ENCODE results near the gene TMEM238L. TPM values are rescaled to one million over a fixed set of nuclear protein-coding genes. Genes with fewer than 3 reads are reported as not detected.

The TMEM238L gene
- total and polyA plus RNA-seq, 2 donors (not counting 3 experiments of a cell fraction or from before 2014, with no cell fraction given) = not detected

DNA sequence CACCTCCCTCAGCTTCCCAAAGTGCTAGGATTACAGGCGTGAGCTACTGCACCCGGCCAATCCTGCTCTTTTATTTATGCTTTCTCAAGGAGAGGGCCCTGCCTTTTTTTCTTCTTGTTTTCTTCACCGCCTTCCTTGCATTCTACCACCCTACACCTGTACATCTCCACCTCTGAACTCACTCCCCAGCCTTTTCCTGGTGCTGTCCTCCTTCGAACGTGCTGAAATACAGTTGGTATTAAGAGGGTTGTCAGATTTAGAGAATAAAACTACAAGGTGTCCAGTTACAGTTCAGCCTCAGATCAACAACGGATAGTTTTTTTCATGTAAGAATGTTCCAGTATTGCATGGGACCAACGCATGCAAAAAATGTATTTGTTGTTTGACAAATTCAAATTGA lies 32.2 kb upstream of the TMEM238L start:
- intact Hi-C loops (cut with micrococcal nuclease) = no loop called here
- dilution Hi-C loops (cut with MboI; ENCODE audit: extremely low pct_ligation_motif_present, low sequenced_read_pairs) = no loop called here
- CTCF ChIA-PET = interaction anchor here (1.3 kb wide), 1 partner anchor 9 kb away, joined by 4 read pairs; no protein-coding TSS in a partner anchor

DNA sequence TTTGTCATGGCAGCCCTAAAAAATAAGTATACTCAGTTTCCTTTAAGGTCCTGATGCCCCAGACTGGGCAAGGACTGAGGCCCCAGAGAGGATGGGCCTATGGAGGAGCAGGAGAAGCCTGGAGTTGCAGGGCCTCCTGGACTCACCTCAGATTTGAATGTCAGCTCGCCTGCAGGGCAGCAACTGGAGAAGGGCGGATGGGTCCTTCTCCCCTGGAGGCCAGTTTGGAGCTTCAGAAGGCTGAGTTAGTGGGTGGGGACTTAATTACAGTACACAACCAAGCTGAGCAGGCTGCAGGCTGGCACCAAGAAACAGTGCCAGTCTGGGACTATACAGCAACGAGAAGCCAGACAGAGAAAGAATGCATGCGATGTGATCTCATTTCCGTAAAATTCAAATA lies 27.8 kb upstream of the TMEM238L start:
- CTCF ChIA-PET = no interaction called here
- H3K79me2 ChIP-seq (ENCODE audit: control insufficient read depth, insufficient read depth, low read length) = no peaks in the 10 kb centered on the region
- dilution Hi-C loops (cut with MboI; ENCODE audit: extremely low pct_ligation_motif_present, low sequenced_read_pairs) = no loop called here
- no peak for TF ChIP-seq GATA2 (IDR thresholded peaks at IDR 0.05; ENCODE audit: insufficient read depth, insufficient read length, low read depth, low read length)
- TF ChIP-seq POLR2AphosphoS5 (IDR thresholded peaks at IDR 0.05; ENCODE audit: insufficient read depth, low read depth, low read length) = no peak
- no peak for TF ChIP-seq POLR2A (IDR thresholded peaks at IDR 0.05; ENCODE audit: low read depth, low read length)
- TF ChIP-seq EZH2 (IDR thresholded peaks at IDR 0.05; ENCODE audit: borderline replicate concordance, low read depth, low read length, severe bottlenecking) = no peak
- TF ChIP-seq MYC (IDR thresholded peaks at IDR 0.05; ENCODE audit: low read depth, low read length) = no peak
- no peak for TF ChIP-seq JUN (IDR thresholded peaks at IDR 0.05; ENCODE audit: borderline replicate concordance, insufficient read depth, insufficient read length, low read depth)
- no peak for TF ChIP-seq FOS (IDR thresholded peaks at IDR 0.05; ENCODE audit: borderline replicate concordance, insufficient read depth, low read length)
- TF ChIP-seq, protein P1, sequence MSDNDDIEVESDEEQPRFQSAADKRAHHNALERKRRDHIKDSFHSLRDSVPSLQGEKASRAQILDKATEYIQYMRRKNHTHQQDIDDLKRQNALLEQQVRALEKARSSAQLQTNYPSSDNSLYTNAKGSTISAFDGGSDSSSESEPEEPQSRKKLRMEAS (IDR thresholded peaks at IDR 0.05; ENCODE audit: insufficient read depth, insufficient read length) = no peak
- no peaks in the 10 kb centered on the region for H4K20me1 ChIP-seq (replicated peaks; ENCODE audit: control insufficient read depth, extremely low read depth, insufficient read depth, low read length)
- H3K36me3 ChIP-seq (ENCODE audit: control insufficient read depth in 2 of 2, extremely low read depth in 1 of 2, insufficient read depth in 2 of 2, low read length in 2 of 2) = no peaks in the 10 kb centered on the region
- no peaks in the 10 kb centered on the region for H3K9me1 ChIP-seq (replicated peaks; ENCODE audit: control insufficient read depth, extremely low read depth, insufficient read depth, low read length)
- H3K9me3 ChIP-seq (replicated peaks; ENCODE audit: control insufficient read depth, insufficient read depth, low read length) = no peaks in the 10 kb centered on the region
- POLR2A ChIA-PET = no interaction called here
- intact Hi-C loops (cut with micrococcal nuclease) = no loop called here
- no peaks in the 10 kb centered on the region for H3K4me1 ChIP-seq (ENCODE audit: control insufficient read depth, extremely low read depth, insufficient read depth, low read length)
- DNase-seq (ENCODE audit: low read depth, low spot score) = no peak
- no peaks in the 10 kb centered on the region for H3K27me3 ChIP-seq (ENCODE audit: control insufficient read depth in 2 of 2, insufficient read depth in 2 of 2, low read length in 2 of 2)
- no peak overlapping the region for H3K4me2 ChIP-seq (ENCODE audit: insufficient read depth, low read length)
- no peak overlapping the region for H3K27ac ChIP-seq (ENCODE audit: insufficient read depth, low read depth, low read length)
- H3K9ac ChIP-seq (replicated peaks; ENCODE audit: extremely low read depth, insufficient read depth, low read length) = no peak overlapping the region
- H2AFZ ChIP-seq (ENCODE audit: low read depth, low read length) = no peak overlapping the region
- no TSS peak for BruUV-seq (replicated peaks)
- no peak overlapping the region for H3K4me3 ChIP-seq (replicated peaks in 1 of 3; ENCODE audit: insufficient read depth in 1 of 3, low read depth in 1 of 3, low read length in 3 of 3)
- FAIRE-seq = no peak

More for the DNA sequence above, 32.2 kb upstream of the TMEM238L start:
- H3K9me3 ChIP-seq (replicated peaks; ENCODE audit: control insufficient read depth, insufficient read depth, low read length) = no peaks in the 10 kb centered on the region
- POLR2A ChIA-PET = no interaction called here
- no peaks in the 10 kb centered on the region for H3K27me3 ChIP-seq (ENCODE audit: control insufficient read depth in 2 of 2, insufficient read depth in 2 of 2, low read length in 2 of 2)
- H3K79me2 ChIP-seq (ENCODE audit: control insufficient read depth, insufficient read depth, low read length) = no peaks in the 10 kb centered on the region
- no peak for FAIRE-seq
- no peak overlapping the region for H2AFZ ChIP-seq (ENCODE audit: low read depth, low read length)
- no peaks in the 10 kb centered on the region for H3K36me3 ChIP-seq (ENCODE audit: control insufficient read depth in 2 of 2, extremely low read depth in 1 of 2, insufficient read depth in 2 of 2, low read length in 2 of 2)
- H3K27ac ChIP-seq (ENCODE audit: insufficient read depth, low read depth, low read length) = no peak overlapping the region
- no peak overlapping the region for H3K9ac ChIP-seq (replicated peaks; ENCODE audit: extremely low read depth, insufficient read depth, low read length)
- H3K9me1 ChIP-seq (replicated peaks; ENCODE audit: control insufficient read depth, extremely low read depth, insufficient read depth, low read length) = no peaks in the 10 kb centered on the region
- TF ChIP-seq EZH2 (IDR thresholded peaks at IDR 0.05; ENCODE audit: borderline replicate concordance, low read depth, low read length, severe bottlenecking) (no peak), POLR2A (IDR thresholded peaks at IDR 0.05; ENCODE audit: low read depth, low read length) (no peak), GATA2 (IDR thresholded peaks at IDR 0.05; ENCODE audit: insufficient read depth, insufficient read length, low read depth, low read length) (no peak), MYC (IDR thresholded peaks at IDR 0.05; ENCODE audit: low read depth, low read length) (no peak), FOS (IDR thresholded peaks at IDR 0.05; ENCODE audit: borderline replicate concordance, insufficient read depth, low read length) (no peak), JUN (IDR thresholded peaks at IDR 0.05; ENCODE audit: borderline replicate concordance, insufficient read depth, insufficient read length, low read depth) (no peak), POLR2AphosphoS5 (IDR thresholded peaks at IDR 0.05; ENCODE audit: insufficient read depth, low read depth, low read length) (no peak)
- TF ChIP-seq, protein P1 (IDR thresholded peaks at IDR 0.05; ENCODE audit: insufficient read depth, insufficient read length) = no peak
- no peak overlapping the region for H3K4me3 ChIP-seq (replicated peaks in 1 of 3; ENCODE audit: insufficient read depth in 1 of 3, low read depth in 1 of 3, low read length in 3 of 3)
- no peak overlapping the region for H3K4me2 ChIP-seq (ENCODE audit: insufficient read depth, low read length)
- BruUV-seq (replicated peaks) = no TSS peak
- DNase-seq (ENCODE audit: low read depth, low spot score) = no peak
- H3K4me1 ChIP-seq (ENCODE audit: control insufficient read depth, extremely low read depth, insufficient read depth, low read length) = no peaks in the 10 kb centered on the region
- H4K20me1 ChIP-seq (replicated peaks; ENCODE audit: control insufficient read depth, extremely low read depth, insufficient read depth, low read length) = no peaks in the 10 kb centered on the region

Measured in endothelial cell of umbilical vein (primary cell).